Fibroblast of lung (primary cell): ENCODE measurements around the gene JAKMIP1. TPM values are rescaled to one million over a fixed set of nuclear protein-coding genes. Genes with fewer than 3 reads are reported as not detected.

Source experiments
- DNase-seq, 2 donors: peaks; one replicate each; pipeline versions ENCODE4 v3.0.0 to v3.0.0-alpha.2; 2010; ENCODE audit warnings: low read depth in 2 of 2
- H2AFZ ChIP-seq: 2 replicates; pipeline ENCODE4 v1.5.1; 2012; ENCODE audit warnings: low read length, control low read depth, inconsistent platforms
- H3K27ac ChIP-seq: 2 replicates; pipeline ENCODE4 v1.5.1; 2011; ENCODE audit warnings: low read length, control low read depth; ENCODE audit not compliant: insufficient read depth
- H3K27me3 ChIP-seq: 2 replicates; pipeline ENCODE4 v1.5.1; 2011; ENCODE audit warnings: mild to moderate bottlenecking, low read length; ENCODE audit not compliant: control insufficient read depth, insufficient read depth
- H3K36me3 ChIP-seq: 2 replicates; pipeline ENCODE4 v1.5.1; 2011; ENCODE audit warnings: low read length; ENCODE audit not compliant: control insufficient read depth, insufficient read depth
- H3K4me1 ChIP-seq: 2 replicates; pipeline ENCODE4 v1.5.1; 2011; ENCODE audit warnings: low read length; ENCODE audit not compliant: control insufficient read depth, insufficient read depth; ENCODE audit errors: extremely low read depth
- H3K4me2 ChIP-seq: 2 replicates; pipeline ENCODE4 v1.5.1; 2011; ENCODE audit warnings: low read length, control low read depth; ENCODE audit not compliant: insufficient read depth; ENCODE audit errors: extremely low read depth
- H3K4me3 ChIP-seq, 4 experiments: fragments of 200-600 bp in 1 of 4; sonication (generic) in 1 of 4; replicated peaks in 1 of 4; 2 replicates each; pipeline ENCODE4 v1.5.1; 2011 to 2016; ENCODE audit warnings: low read length in 4 of 4, low read depth in 3 of 4, mild to moderate bottlenecking in 3 of 4, control low read depth in 2 of 4, inconsistent platforms in 1 of 4, mixed read lengths in 1 of 4; ENCODE audit not compliant: insufficient read depth in 1 of 4; ENCODE audit errors: control extremely low read depth in 1 of 4
- H3K79me2 ChIP-seq: 2 replicates; pipeline ENCODE4 v1.5.1; 2012; ENCODE audit warnings: mild to moderate bottlenecking, low read length, inconsistent platforms; ENCODE audit not compliant: control insufficient read depth, insufficient read depth
- H3K9ac ChIP-seq: 2 replicates; pipeline ENCODE4 v1.5.1; 2011; ENCODE audit warnings: mild to moderate bottlenecking, low read length, control low read depth; ENCODE audit not compliant: insufficient read depth
- H3K9me3 ChIP-seq: 2 replicates; pipeline ENCODE4 v1.5.1; 2012; ENCODE audit warnings: low read depth, low read length; ENCODE audit not compliant: control insufficient read depth, insufficient read depth
- H4K20me1 ChIP-seq: 2 replicates; pipeline ENCODE4 v1.5.1; 2011; ENCODE audit warnings: low read length; ENCODE audit not compliant: control insufficient read depth, insufficient read depth; ENCODE audit errors: extremely low read depth
- CTCF ChIP-seq, 2 donors: IDR thresholded peaks in 1 of 2; conservative IDR thresholded peaks in 1 of 2; 1 replicate in 1 of 2; 2 replicates in 1 of 2; pipeline ENCODE4 v1.5.1; 2011 to 2012; ENCODE audit warnings: low read length in 2 of 2, control low read depth in 1 of 2, inconsistent platforms in 1 of 2, low read depth in 1 of 2, mild to moderate bottlenecking in 1 of 2
- EZH2 ChIP-seq: IDR thresholded peaks from 2 replicates; pipeline ENCODE4 v1.5.1; 2012; ENCODE audit warnings: low read length, control low read depth, mild to moderate bottlenecking; ENCODE audit errors: missing control alignments
- polyA plus RNA-seq, 2 donors: library from polyadenylated mRNA; depleted of rRNA in 1 of 2; stranded (reverse) in 1 of 2; unstranded in 1 of 2; fragments of >200 nt; gene quantifications; 2 replicates each; pipeline ENCODE4 v1.2.1, GENCODE V29; 2011 to 2012; ENCODE audit warnings: missing spikeins in 1 of 2
- total RNA-seq: library from RNA; depleted of rRNA; stranded (reverse); fragments of >200 nt; gene quantifications from 2 replicates; pipeline ENCODE4 v1.2.1, GENCODE V29; 2014

The JAKMIP1 gene
- total and polyA plus RNA-seq, 2 donors (not counting 1 experiment from before 2014, with no cell fraction given): not detected

- Histone ChIP-seq H3K4me1 (no peaks in the 10 kb centered on the region), H2AFZ (no peak overlapping the region), H4K20me1 (no peaks in the 10 kb centered on the region), H3K9me3 (no peaks in the 10 kb centered on the region), H3K36me3 (no peaks in the 10 kb centered on the region), H3K27ac (no peak overlapping the region), H3K79me2 (no peaks in the 10 kb centered on the region), H3K4me3 (no peak overlapping the region), H3K27me3 (no peaks in the 10 kb centered on the region), H3K4me2 (no peak overlapping the region), H3K9ac (no peak overlapping the region)
- no peak for DNase-seq
- TF ChIP-seq CTCF (conservative IDR thresholded peaks at IDR 0.05 in 1 of 2, IDR thresholded peaks at IDR 0.05 in 1 of 2; ENCODE audit: low read depth in 1 of 2, low read length in 2 of 2) (no peak), EZH2 (no peak)
Measured at GRCh38 chr4:6033381-6033780, 167.0 kb downstream of the JAKMIP1 start.

- no peak overlapping the region for H3K27ac ChIP-seq
Measured at GRCh38 chr4:6032249-6033244, 167.8 kb downstream of the JAKMIP1 start.

More at GRCh38 chr4:6032249-6033244, 167.8 kb downstream of the JAKMIP1 start:
- no peak overlapping the region for H3K4me3 ChIP-seq
- H3K9me3 ChIP-seq: no peaks in the 10 kb centered on the region
- H3K79me2 ChIP-seq: no peaks in the 10 kb centered on the region
- TF ChIP-seq EZH2 (no peak), CTCF (conservative IDR thresholded peaks at IDR 0.05 in 1 of 2, IDR thresholded peaks at IDR 0.05 in 1 of 2; ENCODE audit: low read depth in 1 of 2, low read length in 2 of 2) (no peak)
- no peaks in the 10 kb centered on the region for H3K4me1 ChIP-seq
- H3K36me3 ChIP-seq: no peaks in the 10 kb centered on the region
- H3K4me2 ChIP-seq: no peak overlapping the region
- H3K9ac ChIP-seq: no peak overlapping the region
- no peak overlapping the region for H2AFZ ChIP-seq
- no peaks in the 10 kb centered on the region for H4K20me1 ChIP-seq
- peak in 1 of 2 donors; percentile 24 for DNase-seq
- H3K27me3 ChIP-seq: no peaks in the 10 kb centered on the region
